Epithelial cell of esophagus (primary cell): ENCODE measurements around the gene NUP210.

Experiments
- DNase-seq: peaks from one replicate; pipeline ENCODE4 v3.0.0; 2010; ENCODE audit warnings: low read depth
- H3K4me3 ChIP-seq: 2 replicates; pipeline ENCODE4 v1.5.1; 2011; ENCODE audit warnings: mild to moderate bottlenecking, low read length, control low read depth
- TF ChIP-seq, protein P1 (sequence below): IDR thresholded peaks from 2 replicates; pipeline ENCODE4 v1.5.1; 2011; ENCODE audit warnings: low read depth, mild to moderate bottlenecking, low read length, control low read depth, inconsistent platforms; ENCODE audit not compliant: insufficient read depth; ENCODE audit errors: missing control alignments

The NUP210 gene

DNA sequence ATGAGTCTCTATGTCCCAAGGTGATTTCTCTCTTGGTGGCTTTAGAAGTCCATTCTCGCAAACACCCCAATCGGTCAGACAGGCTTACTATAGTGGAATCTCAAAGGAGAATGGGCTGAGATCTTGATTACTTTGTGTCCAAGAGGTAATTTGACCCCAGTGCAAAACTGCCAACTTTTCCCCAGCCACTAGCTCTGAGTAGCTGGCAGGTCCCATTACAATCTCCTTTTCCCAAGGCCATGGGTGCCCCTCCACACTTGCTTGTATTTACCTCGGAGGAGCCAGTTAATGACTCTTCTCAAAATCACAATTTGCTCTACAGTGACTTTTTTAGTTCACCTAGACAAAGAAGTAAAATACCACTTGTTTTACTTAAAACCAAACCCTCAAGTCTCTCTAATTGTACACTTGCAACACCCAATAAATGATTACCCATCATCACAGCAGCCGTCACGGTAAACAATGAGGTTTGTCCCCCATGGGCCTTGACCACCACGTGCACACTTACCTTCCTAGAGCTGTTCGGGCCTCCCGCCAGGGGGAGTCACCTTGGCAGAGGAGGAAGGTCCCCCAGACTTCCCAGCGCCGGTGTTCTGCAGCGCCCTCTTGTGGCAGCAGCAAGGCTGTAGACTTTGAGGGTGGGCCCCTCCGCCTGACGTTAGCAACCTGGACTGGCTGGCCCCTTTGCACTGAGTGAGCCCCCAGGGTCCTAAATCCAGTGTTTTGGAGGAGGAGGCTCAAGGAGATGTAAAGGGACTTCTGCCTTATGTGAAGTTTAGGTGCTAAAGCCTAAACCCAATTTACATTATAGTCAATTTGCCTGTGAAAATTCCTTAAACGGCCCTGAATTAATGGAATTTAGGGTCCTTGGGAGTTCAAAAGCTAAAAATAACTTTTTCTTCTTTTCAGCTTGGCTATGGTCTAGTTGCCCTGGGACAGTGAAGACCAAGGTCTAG, 41.3 kb upstream of the NUP210 start:
- DNase-seq, result peak; percentile 54
- H3K4me3 ChIP-seq, result no peak overlapping the region
- TF ChIP-seq, protein P1, sequence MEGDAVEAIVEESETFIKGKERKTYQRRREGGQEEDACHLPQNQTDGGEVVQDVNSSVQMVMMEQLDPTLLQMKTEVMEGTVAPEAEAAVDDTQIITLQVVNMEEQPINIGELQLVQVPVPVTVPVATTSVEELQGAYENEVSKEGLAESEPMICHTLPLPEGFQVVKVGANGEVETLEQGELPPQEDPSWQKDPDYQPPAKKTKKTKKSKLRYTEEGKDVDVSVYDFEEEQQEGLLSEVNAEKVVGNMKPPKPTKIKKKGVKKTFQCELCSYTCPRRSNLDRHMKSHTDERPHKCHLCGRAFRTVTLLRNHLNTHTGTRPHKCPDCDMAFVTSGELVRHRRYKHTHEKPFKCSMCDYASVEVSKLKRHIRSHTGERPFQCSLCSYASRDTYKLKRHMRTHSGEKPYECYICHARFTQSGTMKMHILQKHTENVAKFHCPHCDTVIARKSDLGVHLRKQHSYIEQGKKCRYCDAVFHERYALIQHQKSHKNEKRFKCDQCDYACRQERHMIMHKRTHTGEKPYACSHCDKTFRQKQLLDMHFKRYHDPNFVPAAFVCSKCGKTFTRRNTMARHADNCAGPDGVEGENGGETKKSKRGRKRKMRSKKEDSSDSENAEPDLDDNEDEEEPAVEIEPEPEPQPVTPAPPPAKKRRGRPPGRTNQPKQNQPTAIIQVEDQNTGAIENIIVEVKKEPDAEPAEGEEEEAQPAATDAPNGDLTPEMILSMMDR, result peak; percentile 48

- no peak for DNase-seq
- no peak overlapping the region for H3K4me3 ChIP-seq
- TF ChIP-seq, protein P1, result no peak
Measured at GRCh38 chr3:13460341-13460736, 40.2 kb upstream of the NUP210 start.

DNA sequence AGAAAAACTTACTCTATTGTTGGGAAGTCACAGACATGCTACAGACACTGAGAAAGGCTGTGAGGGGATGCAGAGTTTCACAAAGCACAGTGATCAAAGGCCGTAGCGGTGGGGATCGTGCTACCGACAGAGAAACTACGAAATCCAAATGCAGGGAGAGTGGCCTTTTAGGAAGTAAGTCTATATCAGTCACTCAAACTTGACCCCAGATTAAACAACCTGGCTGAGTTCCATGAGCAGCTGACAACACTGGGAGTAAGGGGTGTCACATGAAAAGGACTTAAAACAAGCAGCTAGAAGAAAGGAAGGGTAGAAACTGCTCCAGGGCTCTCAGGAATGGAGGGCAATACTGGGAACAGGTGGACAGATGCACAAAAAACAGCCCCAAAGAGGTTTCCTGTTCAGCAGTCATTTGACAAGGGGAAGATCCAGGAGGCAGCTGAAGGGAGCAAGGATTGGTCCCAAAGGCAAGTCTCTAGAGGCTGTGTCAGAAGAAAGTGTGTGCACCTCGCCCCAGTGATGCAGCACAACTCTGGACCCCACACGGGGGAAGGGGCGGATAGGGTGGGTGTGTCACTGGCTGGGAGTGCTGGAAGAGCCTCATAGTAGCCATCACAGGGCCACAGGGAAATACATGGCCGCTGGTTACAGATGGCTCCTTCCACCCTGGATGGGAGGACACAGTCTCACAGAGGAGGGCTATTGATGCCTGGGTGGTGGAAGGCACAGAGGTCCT, 39.7 kb upstream of the NUP210 start:
- no peak overlapping the region for H3K4me3 ChIP-seq
- TF ChIP-seq, protein P1, result no peak
- no peak for DNase-seq

DNA sequence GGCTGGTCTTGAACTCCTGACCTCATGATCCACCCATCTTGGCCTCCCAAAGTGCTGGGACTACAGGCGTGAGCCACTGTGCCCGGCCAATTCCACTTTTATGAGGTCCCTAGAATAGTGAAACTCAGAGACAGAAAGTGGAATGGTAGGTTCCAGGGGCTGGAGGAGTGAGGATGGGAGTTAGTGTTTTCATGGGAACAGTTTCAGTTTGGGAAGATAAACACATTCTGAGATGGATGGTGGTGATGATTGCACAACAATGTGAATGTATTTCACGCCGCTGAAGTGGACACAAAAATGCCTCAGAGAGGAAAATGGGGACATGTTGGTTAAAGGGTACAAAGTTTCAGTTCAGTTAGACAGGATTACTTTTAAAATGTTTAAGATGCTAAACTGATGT, 37.5 kb upstream of the NUP210 start:
- H3K4me3 ChIP-seq, result no peak overlapping the region
- TF ChIP-seq, protein P1, result no peak
- DNase-seq, result no peak

GRCh38 chr3:13455644-13456043, 35.5 kb upstream of the NUP210 start:
- H3K4me3 ChIP-seq, result no peak overlapping the region
- no peak for DNase-seq

DNA sequence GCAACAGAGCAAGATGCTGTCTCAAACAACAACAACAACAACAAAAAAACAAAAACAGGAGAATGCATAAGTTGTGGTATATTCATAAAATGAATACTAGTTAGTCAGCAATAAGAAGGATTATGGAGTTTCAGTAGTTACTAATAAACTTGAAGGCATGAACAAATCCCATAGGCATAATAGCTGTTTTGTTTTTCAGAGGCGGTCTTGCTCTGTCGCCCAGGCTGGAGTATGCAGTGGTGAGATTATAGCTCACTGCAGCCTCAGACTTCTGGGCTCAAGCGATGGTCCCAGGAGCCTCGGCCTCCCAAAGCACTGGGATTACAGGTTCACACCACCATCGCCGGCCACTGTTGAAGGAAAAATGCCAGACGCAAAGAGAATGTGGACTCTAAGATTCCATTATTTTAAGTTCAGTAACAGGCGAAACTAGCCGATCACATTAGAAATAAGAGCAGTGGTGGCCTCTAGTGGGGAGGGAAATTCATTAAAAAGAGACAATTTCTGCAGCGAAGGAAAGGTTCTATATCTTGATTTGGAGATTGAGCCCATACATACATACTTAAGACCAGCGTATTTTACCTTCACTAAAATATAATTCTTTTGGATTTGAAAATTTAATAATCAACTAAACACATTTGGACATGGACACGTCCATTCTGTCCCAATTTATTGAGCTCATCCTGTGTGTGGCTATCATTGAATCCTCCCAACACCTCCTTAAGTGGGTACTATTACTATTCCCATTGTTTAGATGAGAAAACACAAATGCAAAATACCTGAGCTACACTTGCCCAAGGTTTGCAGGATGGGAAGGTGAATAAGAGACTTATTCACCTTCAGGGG, 32.6 kb upstream of the NUP210 start:
- TF ChIP-seq, protein P1, result peak; percentile 60
- no peak overlapping the region for H3K4me3 ChIP-seq
- DNase-seq, result peak; percentile 56

More at GRCh38 chr3:13455644-13456043, 35.5 kb upstream of the NUP210 start:
- TF ChIP-seq, protein P1, result no peak
